Mesendoderm (in vitro differentiated cells): ENCODE data around the gene STUB1.

ENCODE experiments used
- DNase-seq: peaks from one replicate; pipeline ENCODE4 v3.0.0; 2013
- H2AK5ac ChIP-seq: 2 replicates; pipeline ENCODE4 v1.6.1; 2013; ENCODE audit warnings: low read length, inconsistent platforms
- H2BK120ac ChIP-seq: 2 replicates; pipeline ENCODE4 v1.6.1; 2013; ENCODE audit warnings: low read depth, mild to moderate bottlenecking, low read length, moderate library complexity, mixed read lengths
- H2BK15ac ChIP-seq: replicated peaks from 2 replicates; pipeline ENCODE4 v1.6.1; 2013; ENCODE audit warnings: low read depth, mild to moderate bottlenecking, moderate library complexity
- H2BK5ac ChIP-seq: 2 replicates; pipeline ENCODE4 v1.6.1; 2013; ENCODE audit warnings: low read length, inconsistent platforms
- H3K18ac ChIP-seq: 2 replicates; pipeline ENCODE4 v1.6.1; 2013; ENCODE audit warnings: mild to moderate bottlenecking, low read length, mixed read lengths
- H3K23ac ChIP-seq: one replicate; pipeline ENCODE4 v1.6.1; 2013; ENCODE audit warnings: low read length
- H3K27ac ChIP-seq: 2 replicates; pipeline ENCODE4 v1.5.1; 2013; ENCODE audit warnings: low read depth, mild to moderate bottlenecking, inconsistent platforms, low read length, moderate library complexity
- H3K27me3 ChIP-seq: 2 replicates; pipeline ENCODE4 v1.6.1; 2013; ENCODE audit warnings: low read length, control low read depth, mild to moderate bottlenecking, inconsistent platforms; ENCODE audit not compliant: insufficient read depth, poor library complexity
- H3K36me3 ChIP-seq: 2 replicates; pipeline ENCODE4 v1.6.1; 2013; ENCODE audit warnings: low read length, inconsistent platforms; ENCODE audit not compliant: control insufficient read depth, insufficient read depth
- H3K4ac ChIP-seq: one replicate; pipeline ENCODE4 v1.6.1; 2013; ENCODE audit warnings: low read depth, mild to moderate bottlenecking, low read length, moderate library complexity
- H3K4me1 ChIP-seq: 2 replicates; pipeline ENCODE4 v1.6.1; 2013; ENCODE audit warnings: low read depth, low read length, inconsistent platforms; ENCODE audit not compliant: control insufficient read depth
- H3K4me2 ChIP-seq: 2 replicates; pipeline ENCODE4 v1.6.1; 2013; ENCODE audit warnings: low read length
- H3K4me3 ChIP-seq: 2 replicates; pipeline ENCODE4 v1.5.1; 2013; ENCODE audit warnings: mild to moderate bottlenecking, low read length
- H3K56ac ChIP-seq: one replicate; pipeline ENCODE4 v1.6.1; 2013; ENCODE audit warnings: low read length
- H3K79me1 ChIP-seq: 2 replicates; pipeline ENCODE4 v1.6.1; 2013; ENCODE audit warnings: low read length, inconsistent platforms
- H3K79me2 ChIP-seq: 2 replicates; pipeline ENCODE4 v1.6.1; 2013; ENCODE audit warnings: mild to moderate bottlenecking, low read length; ENCODE audit not compliant: control insufficient read depth, insufficient read depth
- H3K9ac ChIP-seq: 2 replicates; pipeline ENCODE4 v1.6.1; 2013; ENCODE audit warnings: low read length, inconsistent platforms
- H4K5ac ChIP-seq: one replicate; pipeline ENCODE4 v1.6.1; 2013; ENCODE audit warnings: low read length
- H4K8ac ChIP-seq: one replicate; pipeline ENCODE4 v1.6.1; 2013; ENCODE audit warnings: low read depth, mild to moderate bottlenecking, control low read depth, low read length, moderate library complexity
- WGBS: extraction: QIAGEN DNeasy Blood & Tissue Kit; methylation state at CpG from one replicate; pipeline ENCODE4 v1.1.7; 2013; ENCODE audit warnings: low lambda C conversion rate, missing lambda C conversion rate; ENCODE audit not compliant: insufficient coverage; ENCODE audit errors: extremely low coverage; 5-methylcytosine and 5-hydroxymethylcytosine counted together

STUB1 gene

DNA sequence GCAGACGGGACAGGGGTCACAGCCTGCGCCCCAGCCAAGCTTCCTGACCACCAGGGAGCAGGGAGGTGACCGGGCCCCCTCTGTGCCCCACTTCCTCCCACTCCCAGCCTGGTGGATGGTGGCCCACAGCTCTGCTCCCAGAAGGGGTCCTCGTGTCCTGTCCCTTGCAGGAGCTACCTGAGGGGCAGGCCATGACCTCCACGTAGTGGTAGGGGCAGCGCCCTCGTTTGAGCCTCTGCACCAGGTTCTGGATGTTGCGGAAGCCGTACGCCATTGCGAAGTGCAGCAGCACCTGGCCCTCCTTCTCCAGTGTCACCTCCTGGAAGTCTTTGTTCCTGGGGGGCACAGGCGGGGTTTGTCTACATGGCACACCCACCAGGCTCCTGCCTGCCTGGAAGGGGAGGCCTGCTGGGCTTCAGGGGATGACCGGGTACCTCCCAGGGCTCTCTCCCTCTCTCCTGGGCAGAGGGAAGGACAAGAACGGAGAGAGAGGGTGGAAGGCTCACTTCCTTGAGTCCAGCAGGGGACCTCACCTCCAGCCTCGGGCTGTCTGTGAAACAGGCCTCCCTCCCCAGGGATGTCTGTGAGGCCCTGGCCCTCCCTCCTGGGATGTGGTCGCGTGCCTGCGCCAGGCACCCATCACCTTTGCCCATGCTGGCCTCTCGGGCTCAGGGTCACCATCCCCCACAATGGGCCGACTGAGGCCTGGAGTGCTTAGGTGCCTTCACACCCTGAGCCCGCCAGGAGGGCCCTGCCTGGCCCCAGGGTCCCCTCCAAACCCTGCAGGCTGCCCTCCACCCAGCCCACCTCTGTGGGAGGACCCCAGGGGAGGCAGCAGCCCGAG, 50.7 kb downstream of the STUB1 start:
- no peaks in the 10 kb centered on the region for H3K27me3 ChIP-seq
- H3K18ac ChIP-seq: no peak overlapping the region
- H3K56ac ChIP-seq: no peak overlapping the region
- no CpG with 5 or more reads among the region's 22 CpGs for WGBS
- no peak overlapping the region for H3K9ac ChIP-seq
- no peak overlapping the region for H3K27ac ChIP-seq
- H3K79me2 ChIP-seq: no peaks in the 10 kb centered on the region
- no peak overlapping the region for H4K8ac ChIP-seq
- H3K4me1 ChIP-seq: no peaks in the 10 kb centered on the region
- H3K36me3 ChIP-seq: peaks cover 3% of the 10 kb centered on the region
- H3K79me1 ChIP-seq: no peaks in the 10 kb centered on the region
- no peak for DNase-seq
- H2BK15ac ChIP-seq: no peak overlapping the region
- no peak overlapping the region for H3K4me2 ChIP-seq
- H3K4me3 ChIP-seq: no peak overlapping the region
- H3K4ac ChIP-seq: no peak overlapping the region
- H2AK5ac ChIP-seq: no peak overlapping the region
- no peak overlapping the region for H2BK120ac ChIP-seq
- no peak overlapping the region for H2BK5ac ChIP-seq
- no peak overlapping the region for H3K23ac ChIP-seq
- no peak overlapping the region for H4K5ac ChIP-seq

DNA sequence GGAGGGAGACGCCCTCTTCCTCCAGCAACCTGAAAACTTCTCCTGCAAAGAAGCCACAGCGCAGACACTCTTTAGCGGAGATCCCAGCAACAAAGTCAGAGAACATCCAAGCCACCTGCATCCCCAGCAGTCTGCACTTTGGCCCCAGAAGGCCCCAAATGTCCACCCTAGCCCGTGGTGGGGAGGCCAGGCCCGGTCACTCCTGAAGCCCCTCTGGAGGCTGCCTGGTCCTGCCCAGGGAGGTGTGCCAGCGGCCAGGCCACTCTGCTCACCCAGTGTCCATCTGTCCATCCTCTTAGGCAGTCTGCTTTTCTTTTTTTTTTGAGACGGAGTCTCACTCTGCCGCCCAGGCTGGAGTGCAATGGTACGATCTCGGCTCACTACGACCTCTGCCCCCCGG, 52.1 kb downstream of the STUB1 start:
- peaks cover 3% of the 10 kb centered on the region for H3K36me3 ChIP-seq
- no peak overlapping the region for H2AK5ac ChIP-seq
- no peaks in the 10 kb centered on the region for H3K79me2 ChIP-seq
- no peak overlapping the region for H4K5ac ChIP-seq
- no peaks in the 10 kb centered on the region for H3K4me1 ChIP-seq
- H3K79me1 ChIP-seq: no peaks in the 10 kb centered on the region
- no peak overlapping the region for H3K18ac ChIP-seq
- H2BK15ac ChIP-seq: no peak overlapping the region
- no peak overlapping the region for H3K4me2 ChIP-seq
- no peaks in the 10 kb centered on the region for H3K27me3 ChIP-seq
- H3K27ac ChIP-seq: no peak overlapping the region
- no peak overlapping the region for H3K4ac ChIP-seq
- no peak overlapping the region for H4K8ac ChIP-seq
- no peak overlapping the region for H3K9ac ChIP-seq
- H2BK120ac ChIP-seq: no peak overlapping the region
- no peak overlapping the region for H3K4me3 ChIP-seq
- no peak for DNase-seq
- H3K23ac ChIP-seq: no peak overlapping the region
- H3K56ac ChIP-seq: no peak overlapping the region
- H2BK5ac ChIP-seq: no peak overlapping the region
- no CpG with 5 or more reads among the region's 12 CpGs for WGBS
